H9 (cell line): ENCODE measurements around the gene OSTF1. TPM values are rescaled to one million over a fixed set of nuclear protein-coding genes. Genes with fewer than 3 reads are reported as not detected.

Experiments used
- DNase-seq: peaks from one replicate; pipeline ENCODE4 v3.0.0-alpha.2; 2017
- H2AFZ ChIP-seq: one replicate; pipeline ENCODE4 v1.6.1; 2013; ENCODE audit warnings: mild to moderate bottlenecking, low read length, control low read depth, moderate library complexity
- H2AK5ac ChIP-seq: 2 replicates; pipeline ENCODE4 v1.6.1; 2013; ENCODE audit warnings: low read length, control low read depth, mixed read lengths; ENCODE audit not compliant: insufficient read length
- H2BK120ac ChIP-seq: one replicate; pipeline ENCODE4 v1.6.1; 2013; ENCODE audit warnings: low read depth, mild to moderate bottlenecking, low read length, control low read depth, inconsistent platforms; ENCODE audit not compliant: poor library complexity, severe bottlenecking
- H2BK12ac ChIP-seq: 2 replicates; pipeline ENCODE4 v1.6.1; 2013; ENCODE audit warnings: low read length, control low read depth, mixed read lengths, low read depth; ENCODE audit not compliant: insufficient read length
- H2BK15ac ChIP-seq: 2 replicates; pipeline ENCODE4 v1.6.1; 2013; ENCODE audit warnings: low read depth, low read length, control low read depth
- H2BK20ac ChIP-seq: one replicate; pipeline ENCODE4 v1.6.1; 2013; ENCODE audit warnings: low read depth, mild to moderate bottlenecking, low read length, control low read depth, inconsistent platforms; ENCODE audit not compliant: poor library complexity, severe bottlenecking
- H2BK5ac ChIP-seq: 2 replicates; pipeline ENCODE4 v1.6.1; 2013; ENCODE audit warnings: low read length, control low read depth, mixed read lengths; ENCODE audit not compliant: insufficient read length
- H3K14ac ChIP-seq: 2 replicates; pipeline ENCODE4 v1.6.1; 2013; ENCODE audit warnings: low read length, control low read depth; ENCODE audit not compliant: insufficient read depth
- H3K18ac ChIP-seq: 2 replicates; pipeline ENCODE4 v1.6.1; 2013; ENCODE audit warnings: low read depth, mild to moderate bottlenecking, mixed read lengths, low read length, control low read depth; ENCODE audit not compliant: insufficient read length
- H3K23ac ChIP-seq: 2 replicates; pipeline ENCODE4 v1.6.1; 2013; ENCODE audit warnings: low read length, control low read depth, mixed read lengths, low read depth; ENCODE audit not compliant: insufficient read length
- H3K23me2 ChIP-seq: 2 replicates; pipeline ENCODE4 v1.6.1; 2013; ENCODE audit warnings: low read depth, mild to moderate bottlenecking, mixed read lengths, low read length, control low read depth; ENCODE audit not compliant: insufficient read length, poor library complexity, severe bottlenecking
- H3K27ac ChIP-seq: 2 replicates; pipeline ENCODE4 v1.5.1; 2013; ENCODE audit warnings: low read length, control low read depth, mixed read lengths, low read depth; ENCODE audit not compliant: insufficient read length
- H3K27me3 ChIP-seq: 2 replicates; pipeline ENCODE4 v1.6.1; 2013; ENCODE audit warnings: low read length, control low read depth, inconsistent platforms; ENCODE audit not compliant: insufficient read depth
- H3K4ac ChIP-seq: 2 replicates; pipeline ENCODE4 v1.6.1; 2013; ENCODE audit warnings: low read depth, mild to moderate bottlenecking, control low read depth, inconsistent platforms, low read length, moderate library complexity
- H3K4me1 ChIP-seq: 2 replicates; pipeline ENCODE4 v1.6.1; 2013; ENCODE audit warnings: low read length, control low read depth, inconsistent platforms; ENCODE audit not compliant: insufficient read depth
- H3K4me2 ChIP-seq: 2 replicates; pipeline ENCODE4 v1.6.1; 2013; ENCODE audit warnings: low read length, control low read depth, mixed read lengths; ENCODE audit not compliant: insufficient read length, insufficient read depth
- H3K56ac ChIP-seq: 2 replicates; pipeline ENCODE4 v1.6.1; 2013; ENCODE audit warnings: low read depth, mild to moderate bottlenecking, mixed read lengths, low read length, control low read depth; ENCODE audit not compliant: insufficient read length
- H3K79me1 ChIP-seq: 2 replicates; pipeline ENCODE4 v1.6.1; 2013; ENCODE audit warnings: low read depth, mild to moderate bottlenecking, moderate library complexity, low read length, control low read depth, inconsistent platforms; ENCODE audit not compliant: insufficient read depth, poor library complexity, severe bottlenecking
- H3K79me2 ChIP-seq: 2 replicates; pipeline ENCODE4 v1.6.1; 2013; ENCODE audit warnings: low read length, control low read depth, inconsistent platforms; ENCODE audit not compliant: insufficient read depth
- H3K9ac ChIP-seq: 2 replicates; pipeline ENCODE4 v1.6.1; 2013; ENCODE audit warnings: low read length, control low read depth, mixed read lengths; ENCODE audit not compliant: insufficient read length; ENCODE audit errors: extremely low read depth
- H3K9me3 ChIP-seq: one replicate; pipeline ENCODE4 v1.6.1; 2013; ENCODE audit warnings: low read depth, low read length, inconsistent platforms; ENCODE audit not compliant: control insufficient read depth
- H3T11ph ChIP-seq: one replicate; pipeline ENCODE4 v1.6.1; 2013; ENCODE audit warnings: mild to moderate bottlenecking, low read length, control low read depth, inconsistent platforms
- H4K20me1 ChIP-seq: one replicate; pipeline ENCODE4 v1.6.1; 2013; ENCODE audit not compliant: control insufficient read depth, insufficient read length, insufficient read depth
- H4K5ac ChIP-seq: 2 replicates; pipeline ENCODE4 v1.6.1; 2013; ENCODE audit warnings: low read depth, mild to moderate bottlenecking, mixed read lengths, low read length, control low read depth; ENCODE audit not compliant: insufficient read length
- H4K8ac ChIP-seq: replicated peaks from 2 replicates; pipeline ENCODE4 v1.6.1; 2013; ENCODE audit warnings: low read length, control low read depth, mixed read lengths, low read depth; ENCODE audit not compliant: insufficient read length
- H4K91ac ChIP-seq: 2 replicates; pipeline ENCODE4 v1.6.1; 2013; ENCODE audit warnings: low read depth, mild to moderate bottlenecking, moderate library complexity, mixed read lengths, low read length, control low read depth; ENCODE audit not compliant: insufficient read length
- H3K27ac Mint-ChIP-seq, 3 experiments: 2 replicates in 2 of 3; 3 replicates in 1 of 3; pipeline ENCODE4 v1.8.0; 2020 to 2021; ENCODE audit warnings: mixed read lengths in 3 of 3, mild to moderate bottlenecking in 1 of 3, moderate library complexity in 1 of 3
- H3K27me3 Mint-ChIP-seq: 2 replicates; pipeline ENCODE4 v1.8.0; 2021; ENCODE audit warnings: low read depth, mild to moderate bottlenecking, moderate library complexity, mixed read lengths
- H3K36me3 Mint-ChIP-seq, 3 experiments: 2 replicates in 2 of 3; 3 replicates in 1 of 3; pipeline ENCODE4 v1.8.0; 2020 to 2021; ENCODE audit warnings: low read depth in 3 of 3, mixed read lengths in 3 of 3; ENCODE audit not compliant: insufficient read depth in 1 of 3
- H3K4me1 Mint-ChIP-seq, 2 experiments: 2 replicates each; pipeline ENCODE4 v1.8.0; 2020; ENCODE audit warnings: mixed read lengths in 2 of 2
- H3K4me3 Mint-ChIP-seq, 2 experiments: 2 replicates in 1 of 2; 3 replicates in 1 of 2; pipeline ENCODE4 v1.8.0; 2020 to 2021; ENCODE audit warnings: mild to moderate bottlenecking in 2 of 2, mixed read lengths in 2 of 2, moderate library complexity in 1 of 2
- H3K9me3 Mint-ChIP-seq, 2 experiments: 2 replicates in 1 of 2; 3 replicates in 1 of 2; pipeline ENCODE4 v1.8.0; 2020; ENCODE audit warnings: mild to moderate bottlenecking in 2 of 2, mixed read lengths in 2 of 2, moderate library complexity in 1 of 2
- CTCF ChIP-seq: fragments of 200-600 bp; sonication (generic); conservative IDR thresholded peaks from 3 replicates; pipeline ENCODE4 v1.8.0; 2021; ENCODE audit warnings: antibody characterized with exemption, mild to moderate bottlenecking
- whole genome bisulfite sequencing: extraction: QIAGEN DNeasy Blood & Tissue Kit; methylation state at CpG from one replicate; pipeline ENCODE4 v1.1.7; 2013; ENCODE audit warnings: missing lambda C conversion rate, low lambda C conversion rate, mixed read lengths; ENCODE audit not compliant: insufficient read length; ENCODE audit errors: extremely low coverage; 5-methylcytosine and 5-hydroxymethylcytosine counted together
- total RNA-seq: library from RNA; stranded (reverse); gene quantifications from 2 replicates; pipeline ENCODE4 v1.2.1, GENCODE V29; 2021

Gene OSTF1
- total RNA-seq, 1 experiment from 2014 or later = 16.1 TPM

DNA sequence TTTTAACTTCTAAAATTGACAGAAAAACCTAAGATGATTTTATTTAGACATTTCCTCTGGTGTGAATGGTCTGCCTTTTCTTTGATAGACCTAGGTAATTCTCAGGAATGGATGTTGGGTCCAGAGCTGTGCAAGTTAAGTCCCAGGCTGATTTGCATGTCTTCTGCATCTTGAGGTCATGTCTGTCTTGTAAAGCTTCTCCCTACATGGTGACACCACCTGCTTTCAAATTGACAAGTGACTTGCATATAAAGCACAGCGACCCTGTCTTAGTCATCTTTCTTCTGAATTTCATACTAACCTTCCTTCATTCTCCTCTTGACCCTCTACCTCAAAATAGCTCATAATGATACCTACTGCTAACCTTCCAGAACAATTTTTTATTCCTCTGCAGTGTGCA lies 29.2 kb downstream of the OSTF1 start:
- Histone ChIP-seq H3K27me3 (no peaks in the 10 kb centered on the region), H3K18ac (no peak overlapping the region), H4K20me1 (no peaks in the 10 kb centered on the region), H3K27ac (no peak overlapping the region), H2BK20ac (no peak overlapping the region), H4K5ac (no peak overlapping the region), H2BK5ac (no peak overlapping the region), H3K4me2 (no peak overlapping the region), H4K91ac (no peak overlapping the region), H3K79me1 (no peaks in the 10 kb centered on the region), H3K9me3 (no peaks in the 10 kb centered on the region), H3K4me1 (peaks cover 9% of the 10 kb centered on the region; the same call in 1 of the 2 replicates), H2BK15ac (no peak overlapping the region), H3K79me2 (no peaks in the 10 kb centered on the region; the same call in 1 of the 2 replicates), H2AFZ (no peak overlapping the region), H3T11ph (no peak overlapping the region), H4K8ac (no peak overlapping the region), H2BK12ac (no peak overlapping the region), H3K23ac (no peak overlapping the region), H2AK5ac (no peak overlapping the region), H3K56ac (no peak overlapping the region), H3K14ac (no peak overlapping the region), H3K4ac (no peak overlapping the region), H3K9ac (no peak overlapping the region), H3K23me2 (no peaks in the 10 kb centered on the region), H2BK120ac (no peak overlapping the region)
- H3K4me3 Mint-ChIP-seq = no peak overlapping the region
- H3K27me3 Mint-ChIP-seq = no peaks in the 10 kb centered on the region
- TF ChIP-seq CTCF = no peak
- no peak for DNase-seq
- peaks cover 7 to 14% (median 8%) of the 10 kb centered on the region in 3 experiments; a peak in 6 of 7 replicates for H3K36me3 Mint-ChIP-seq
- H3K4me1 Mint-ChIP-seq = peaks cover 11% of the 10 kb centered on the region in 2 experiments
- H3K27ac Mint-ChIP-seq = no peak overlapping the region
- no peaks in the 10 kb centered on the region for H3K9me3 Mint-ChIP-seq
- WGBS = no CpG with 5 or more reads among the region's 1 CpG
